HG03066 (cell line): ENCODE data around the gene SLC4A2.

Experiments used
- ATAC-seq: cut with Tn5 transposase; IDR thresholded peaks from one replicate; pipeline ENCODE4 v1.9.1; 2021; ENCODE audit warnings: low read depth; ENCODE audit not compliant: unreplicated experiment

The SLC4A2 gene

GRCh38 chr7:151088019-151088855, 28.8 kb downstream of the SLC4A2 start:
- ATAC-seq: no peak

GRCh38 chr7:151088856-151089699, 29.7 kb downstream of the SLC4A2 start:
- ATAC-seq: no peak

- no peak for ATAC-seq
These were observed 30.7 kb downstream of the SLC4A2 start for GRCh38 chr7:151089893-151090730.

- ATAC-seq: no peak
These were observed 31.6 kb downstream of the SLC4A2 start for GRCh38 chr7:151091003-151091402.

- no peak for ATAC-seq
These were observed 32.0 kb downstream of the SLC4A2 start for GRCh38 chr7:151091431-151091830.

GRCh38 chr7:151091988-151092387, 32.6 kb downstream of the SLC4A2 start:
- no peak for ATAC-seq

- ATAC-seq: no peak
These were observed 34.4 kb downstream of the SLC4A2 start for GRCh38 chr7:151093748-151094147.

GRCh38 chr7:151094675-151095074, 35.3 kb downstream of the SLC4A2 start:
- no peak for ATAC-seq

- ATAC-seq: no peak
These were observed 35.9 kb downstream of the SLC4A2 start for GRCh38 chr7:151095123-151095797.

- ATAC-seq: no peak
These were observed 36.6 kb downstream of the SLC4A2 start for GRCh38 chr7:151095828-151096475.

GRCh38 chr7:151099486-151100211, 40.3 kb downstream of the SLC4A2 start:
- no peak for ATAC-seq

GRCh38 chr7:151100921-151101320, 41.5 kb downstream of the SLC4A2 start:
- no peak for ATAC-seq

GRCh38 chr7:151101621-151102396, 42.4 kb downstream of the SLC4A2 start:
- no peak for ATAC-seq

- ATAC-seq: no peak
These were observed 43.6 kb downstream of the SLC4A2 start for GRCh38 chr7:151102991-151103390.

- ATAC-seq: no peak
These were observed 44.6 kb downstream of the SLC4A2 start for GRCh38 chr7:151103973-151104372.

- no peak for ATAC-seq
These were observed 45.2 kb downstream of the SLC4A2 start for GRCh38 chr7:151104411-151105235.

- no peak for ATAC-seq
These were observed 48.5 kb downstream of the SLC4A2 start for GRCh38 chr7:151107882-151108281.
